Measurements from ENCODE around the gene OR5L1.

Gene OR5L1

GRCh38 chr11:55811067-55811466, at the start of gene OR5L1:
Gene OR5L1 (plus strand): TSS chr11:55811367. CDS start chr11:55811467, 100 bp downstream.
- no peak for DNase-seq

DNA sequence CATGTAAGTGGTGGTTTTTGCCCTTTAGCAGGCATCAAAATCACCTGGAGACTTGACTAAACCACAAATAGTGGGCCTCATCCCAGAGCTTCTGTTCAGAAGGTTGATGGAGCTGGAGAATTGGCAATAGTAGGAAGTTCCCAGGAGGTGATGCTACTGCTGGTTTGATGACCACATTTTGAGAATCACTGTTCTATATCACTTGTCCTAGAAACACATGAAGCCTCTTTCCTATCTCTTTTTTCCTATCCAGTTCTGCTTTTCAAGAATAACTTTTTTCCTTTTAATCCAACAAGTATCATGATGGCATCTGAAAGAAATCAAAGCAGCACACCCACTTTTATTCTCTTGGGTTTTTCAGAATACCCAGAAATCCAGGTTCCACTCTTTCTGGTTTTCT, 38.0 kb upstream of the OR5L1 start, which contains the start of gene OR5D13:
Gene OR5D13 (plus strand): TSS at position 301 of the 400 bp plus-strand sequence. CDS start 0 bp downstream, at position 301.
- no peak for DNase-seq

DNA sequence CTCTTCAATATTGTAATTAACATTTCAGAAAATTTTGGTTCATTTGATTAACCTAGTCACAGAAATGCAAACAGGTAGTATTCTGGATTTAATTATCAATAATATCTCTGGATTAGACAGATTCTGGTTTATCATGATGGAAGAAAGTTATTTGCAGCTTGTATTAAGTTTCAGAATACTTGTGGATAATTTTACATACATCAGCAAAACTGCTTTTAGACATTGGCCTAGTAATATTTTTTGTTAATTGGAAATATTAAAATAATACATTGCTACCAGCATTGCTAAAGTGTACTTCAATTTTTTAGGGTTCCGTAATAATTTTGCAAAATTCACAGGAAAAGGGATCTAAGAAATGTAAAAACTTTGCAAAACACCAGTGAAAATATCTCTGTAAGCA, 19.6 kb upstream of the OR5L1 start:
- DNase-seq, result no peak

- DNase-seq, result no peak
Observed at GRCh38 chr11:55793321-55793720, 17.8 kb upstream of the OR5L1 start.

- DNase-seq, result no peak
Observed at GRCh38 chr11:55795256-55795655, 15.9 kb upstream of the OR5L1 start, which contains the start of gene OR5D14. Gene OR5D14 (plus strand): TSS chr11:55795556. CDS start chr11:55795556, 0 bp downstream.

DNA sequence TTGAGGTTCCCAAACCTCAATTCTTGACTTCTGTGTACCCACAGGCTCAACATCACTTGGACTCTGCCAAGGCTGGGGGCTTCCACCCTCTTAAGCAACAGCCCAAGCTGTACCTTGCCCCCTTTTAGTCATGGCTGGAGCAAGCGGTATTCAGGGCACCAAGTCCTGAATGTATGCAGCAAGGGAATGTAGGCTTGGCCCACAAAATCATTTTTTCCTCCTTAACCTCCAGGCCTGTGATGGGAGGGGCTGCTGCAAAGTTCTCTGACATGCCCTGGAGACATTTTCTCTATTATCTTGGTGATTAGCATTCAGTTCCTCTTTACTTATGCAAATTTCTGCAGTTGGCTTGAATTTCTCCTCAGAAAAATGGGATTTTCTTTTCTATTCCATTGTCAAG, 4.9 kb upstream of the OR5L1 start:
- DNase-seq, result no peak

DNA sequence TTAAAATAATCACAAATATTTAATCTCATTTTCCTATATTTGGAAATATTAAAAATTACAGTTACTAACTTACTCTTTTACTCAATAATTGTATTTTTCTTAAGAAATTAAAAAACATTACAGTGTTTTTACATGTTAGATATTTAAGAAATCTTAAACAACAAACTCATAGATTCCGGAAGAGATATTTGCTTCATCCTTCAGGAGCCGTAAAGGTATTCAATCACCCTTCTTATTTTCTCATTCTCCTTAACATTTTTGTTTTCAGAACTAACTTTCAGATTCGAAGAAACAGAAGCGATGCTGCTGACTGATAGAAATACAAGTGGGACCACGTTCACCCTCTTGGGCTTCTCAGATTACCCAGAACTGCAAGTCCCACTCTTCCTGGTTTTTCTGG, 8.2 kb downstream of the OR5L1 start, which contains the start of gene OR5D18:
Gene OR5D18 (plus strand): TSS at position 301 of the 400 bp plus-strand sequence. CDS start 0 bp downstream, at position 301.
- no peak for DNase-seq

DNA sequence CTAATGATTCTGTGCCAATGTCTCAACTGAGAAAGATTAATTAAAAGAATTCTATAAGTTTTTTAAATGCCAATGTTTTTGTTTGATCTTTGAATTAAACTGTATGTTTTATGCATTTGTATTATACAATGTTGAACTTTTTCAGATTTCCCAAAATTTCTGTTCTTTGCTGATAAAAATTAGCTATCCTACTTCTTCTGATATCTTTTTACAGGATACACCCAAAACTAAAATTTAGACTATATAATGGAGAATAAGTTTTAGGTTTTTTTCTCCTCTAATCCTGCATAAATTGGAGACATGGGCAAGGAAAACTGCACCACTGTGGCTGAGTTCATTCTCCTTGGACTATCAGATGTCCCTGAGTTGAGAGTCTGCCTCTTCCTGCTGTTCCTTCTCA, 15.8 kb downstream of the OR5L1 start, which contains the start of gene OR5L2:
Gene OR5L2 (plus strand): TSS at position 301 of the 400 bp plus-strand sequence. CDS start 0 bp downstream, at position 301.
- DNase-seq, result no peak

DNA sequence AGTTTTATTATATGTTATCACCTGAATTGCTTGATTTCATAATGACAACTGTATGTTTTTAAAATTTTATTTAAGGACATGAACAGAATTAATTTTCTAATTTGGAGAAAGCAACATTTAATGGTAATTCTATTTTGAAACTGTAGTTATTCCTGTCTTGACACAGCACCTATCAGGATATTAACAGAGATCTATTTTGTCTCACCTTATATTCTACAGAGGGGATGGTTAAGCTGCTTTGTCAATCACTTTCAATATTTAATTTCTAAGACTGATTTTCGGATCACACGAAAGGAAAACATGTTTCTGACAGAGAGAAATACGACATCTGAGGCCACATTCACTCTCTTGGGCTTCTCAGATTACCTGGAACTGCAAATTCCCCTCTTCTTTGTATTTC, 27.3 kb downstream of the OR5L1 start, which contains the start of gene OR5D16:
Gene OR5D16 (plus strand): TSS at position 301 of the 400 bp plus-strand sequence. CDS start 0 bp downstream, at position 301.
- DNase-seq, result no peak

- no peak for DNase-seq
Observed at GRCh38 chr11:55847453-55847852, 36.3 kb downstream of the OR5L1 start.

DNA sequence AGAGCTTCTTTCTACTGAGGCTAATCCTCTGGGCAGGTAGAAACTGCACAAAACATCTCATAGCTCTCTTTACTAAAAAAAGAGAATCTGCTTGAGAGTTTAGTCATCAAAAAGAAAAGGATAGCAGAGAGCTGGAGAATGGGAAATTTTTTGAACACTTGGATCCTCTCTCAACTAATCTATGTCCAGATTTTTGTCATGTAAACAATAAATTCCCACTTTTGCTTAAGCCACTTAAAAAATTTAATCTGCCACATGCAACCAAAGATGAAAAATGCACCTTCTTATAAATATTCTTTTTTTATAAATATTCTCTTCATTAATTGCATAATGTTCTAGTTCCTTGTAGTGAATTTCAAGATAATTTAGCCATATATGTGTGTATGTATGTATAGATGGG, 37.9 kb downstream of the OR5L1 start:
- no peak for DNase-seq

DNA sequence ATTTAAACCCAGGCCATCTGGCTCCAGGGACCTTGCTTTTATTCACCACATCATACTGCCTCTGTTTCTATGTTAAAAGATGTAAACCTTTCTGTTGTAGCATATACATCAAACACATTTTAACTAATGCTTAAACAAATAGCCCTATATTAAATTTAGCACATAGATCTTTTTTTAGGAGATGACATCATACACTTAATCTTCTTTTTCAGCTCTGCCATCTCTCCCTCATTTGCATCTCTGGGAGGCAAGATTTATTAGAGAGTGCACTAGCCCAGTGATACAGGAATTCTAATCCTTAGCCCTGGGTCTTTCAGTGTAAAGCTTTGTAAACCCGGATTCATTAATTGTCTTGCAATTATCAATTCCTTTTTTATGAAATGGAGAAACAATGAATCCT, 41.0 kb downstream of the OR5L1 start:
- no peak for DNase-seq

DNA sequence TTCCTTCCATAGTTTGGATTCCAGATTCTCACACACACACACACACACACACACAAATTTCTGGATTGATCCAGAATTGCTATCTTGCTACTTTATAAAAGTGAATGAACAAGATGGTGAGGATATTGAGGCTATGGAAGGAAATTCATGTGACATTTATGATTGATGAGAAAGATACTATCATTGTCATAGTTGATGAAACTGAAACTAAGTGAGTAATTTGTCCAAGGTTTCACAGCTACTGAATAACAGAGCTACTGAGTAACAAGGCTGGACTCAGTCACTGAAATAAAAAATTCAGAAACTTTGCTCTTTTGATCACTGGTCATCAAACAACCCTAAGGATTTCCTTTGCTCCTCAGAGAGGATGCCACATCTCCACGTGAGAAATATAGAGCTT, 43.5 kb downstream of the OR5L1 start:
- DNase-seq, result no peak

All from activated naive CD4-positive, alpha-beta T cell treated with anti-CD3 and anti-CD28 coated beads, Interleukin-2, amount 50 U/mL, for 16 hours (primary cell).